H1 (cell line): ENCODE results near the gene CCDC33. TPM values are rescaled to one million over a fixed set of nuclear protein-coding genes. Genes with fewer than 3 reads are reported as not detected.

Source experiments
- RBBP5 ChIP-seq: IDR thresholded peaks from 2 replicates; pipeline ENCODE4 v1.7.1; 2012; ENCODE audit warnings: low read depth, mild to moderate bottlenecking, inconsistent platforms, low read length, moderate library complexity, borderline replicate concordance
- RNF2 ChIP-seq: fragments of 200-900, 300-1000 bp; sonication (generic); IDR thresholded peaks from 2 replicates; pipeline ENCODE4 v1.7.1; 2016; ENCODE audit warnings: borderline replicate concordance, low read depth, mild to moderate bottlenecking, antibody characterized with exemption, low read length; ENCODE audit not compliant: poor library complexity, severe bottlenecking; ENCODE audit errors: missing control alignments
- polyA plus RNA-seq, 7 experiments: library from polyadenylated mRNA; depleted of rRNA in 3 of 7; stranded (reverse) in 5 of 7; unstranded in 2 of 7; fragments of >200 nt in 5 of 7; fragments of 200-250 nt in 2 of 7; gene quantifications; 1 replicate in 5 of 7; 2 replicates in 1 of 7; 4 replicates in 1 of 7; pipeline versions ENCODE4 v1.2.1 to v1.2.3, GENCODE V29; 2011 to 2013; ENCODE audit warnings: missing spikeins in 2 of 7, mixed read lengths in 2 of 7
- total RNA-seq: library from RNA; stranded (reverse); fragmentation: NEBNext Ultra II Directional; extraction: Animal tissue kit (Norgen Biotek cat#: 25700); gene quantifications from 2 replicates; pipeline ENCODE4 v1.2.1, GENCODE V29; 2021

Gene CCDC33
- total and polyA plus RNA-seq, 2 of the 8 experiments (the other 6 are each of a cell fraction or from before 2014, with no cell fraction given) = 2.0 to 2.7 TPM

- TF ChIP-seq RNF2 (no peak), RBBP5 (0 out of 2 replicates have a peak, but pooled peaks have one; percentile 77)
Observed at GRCh38 chr15:74314795-74315438, 78.8 kb downstream of the CCDC33 start (continued).
